H1 (cell line): ENCODE data around the gene TGM6. TPM values are rescaled to one million over a fixed set of nuclear protein-coding genes. Genes with fewer than 3 reads are reported as not detected.

Source experiments
- CTCF ChIA-PET: fragments of 300-600 bp; sonication (Branson Sonifier 250); formaldehyde crosslinking; loops from one replicate; lab custom pipeline; 2021; ENCODE audit not compliant: partially characterized antibody; lab: Charles Lee
- POLR2A ChIA-PET: fragments of 300-600 bp; sonication (Branson Sonifier 250); formaldehyde crosslinking; loops from one replicate; lab custom pipeline; 2021; ENCODE audit warnings: inconsistent platforms; ENCODE audit not compliant: partially characterized antibody; lab: Charles Lee
- DNase-seq, 2 experiments: peaks; one replicate each; pipeline versions ENCODE4 v3.0.0 to v3.0.0-alpha.2; 2010 to 2022; ENCODE audit warnings: low spot score in 2 of 2, low read depth in 1 of 2, mixed read lengths in 1 of 2
- FAIRE-seq: peaks from 2 replicates; lab custom pipeline; 2011; peaks lifted over from hg19 to GRCh38; lab: Jason Lieb, UNC
- H2AFZ ChIP-seq: 2 replicates; pipeline ENCODE4 v1.8.1; 2012; ENCODE audit warnings: low read length, inconsistent platforms
- H2AK5ac ChIP-seq: 2 replicates; pipeline ENCODE4 v1.6.1; 2013; ENCODE audit warnings: low read depth, low read length
- H2BK120ac ChIP-seq: replicated peaks from 2 replicates; pipeline ENCODE3; 2013; ENCODE audit warnings: low read depth, low read length, inconsistent platforms
- H2BK12ac ChIP-seq: 2 replicates; pipeline ENCODE4 v1.6.1; 2013; ENCODE audit warnings: low read depth, low read length
- H2BK15ac ChIP-seq: 2 replicates; pipeline ENCODE4 v1.6.1; 2013; ENCODE audit warnings: low read length
- H2BK20ac ChIP-seq: 2 replicates; pipeline ENCODE4 v1.6.1; 2013; ENCODE audit warnings: low read length
- H2BK5ac ChIP-seq: 2 replicates; pipeline ENCODE4 v1.6.1; 2013; ENCODE audit warnings: low read depth, low read length
- H3K14ac ChIP-seq: 2 replicates; pipeline ENCODE4 v1.6.1; 2013; ENCODE audit warnings: inconsistent platforms; ENCODE audit not compliant: insufficient read length
- H3K18ac ChIP-seq: 2 replicates; pipeline ENCODE4 v1.6.1; 2013; ENCODE audit warnings: low read length; ENCODE audit errors: extremely low read depth
- H3K23ac ChIP-seq: 2 replicates; pipeline ENCODE4 v1.6.1; 2013; ENCODE audit warnings: inconsistent platforms; ENCODE audit not compliant: insufficient read length
- H3K23me2 ChIP-seq: 2 replicates; pipeline ENCODE4 v1.6.1; 2013; ENCODE audit warnings: low read depth, low read length
- H3K27ac ChIP-seq: 2 replicates; pipeline ENCODE4 v1.6.1; 2011; ENCODE audit warnings: low read depth, low read length, inconsistent platforms
- H3K27me3 ChIP-seq, 4 experiments: replicated peaks in 1 of 4; 1 replicate in 1 of 4; 2 replicates in 3 of 4; pipeline versions ENCODE4 v1.6.1 to v1.8.1; 2011 to 2013; ENCODE audit warnings: low read length in 3 of 4, mild to moderate bottlenecking in 3 of 4, inconsistent platforms in 2 of 4, mixed read lengths in 2 of 4, moderate library complexity in 1 of 4; ENCODE audit not compliant: control insufficient read depth in 3 of 4, insufficient read depth in 3 of 4; ENCODE audit errors: extremely low read depth in 1 of 4
- H3K36me3 ChIP-seq, 4 experiments: 2 replicates each; pipeline versions ENCODE4 v1.6.1 to v1.8.1; 2011 to 2013; ENCODE audit warnings: mild to moderate bottlenecking in 4 of 4, low read length in 3 of 4, moderate library complexity in 2 of 4, control low read depth in 1 of 4, inconsistent platforms in 1 of 4; ENCODE audit not compliant: insufficient read depth in 4 of 4, control insufficient read depth in 2 of 4
- H3K4ac ChIP-seq: replicated peaks from 2 replicates; pipeline ENCODE3; 2013; ENCODE audit warnings: low read length, low read depth, mixed read lengths, inconsistent platforms; ENCODE audit not compliant: insufficient read length
- H3K4me1 ChIP-seq, 4 experiments: replicated peaks in 1 of 4; 1 replicate in 1 of 4; 2 replicates in 3 of 4; pipeline versions ENCODE4 v1.6.1 to v1.8.1; 2011 to 2013; ENCODE audit warnings: low read length in 3 of 4, inconsistent platforms in 2 of 4, mixed read lengths in 1 of 4; ENCODE audit not compliant: insufficient read depth in 4 of 4, control insufficient read depth in 3 of 4
- H3K4me2 ChIP-seq, 2 experiments: 2 replicates each; pipeline versions ENCODE4 v1.6.1 to v1.8.1; 2011 to 2013; ENCODE audit warnings: low read depth in 2 of 2, low read length in 2 of 2, control low read depth in 1 of 2, inconsistent platforms in 1 of 2, mild to moderate bottlenecking in 1 of 2; ENCODE audit not compliant: insufficient read depth in 1 of 2
- H3K4me3 ChIP-seq, 4 experiments: fragments of 200-600, 300-600 bp in 1 of 4; sonication (generic), shearing (Covaris generic), sonication (Bioruptor Twin) in 1 of 4; 2 replicates each; pipeline versions ENCODE4 v1.5.1 to v1.8.1; 2011 to 2016; ENCODE audit warnings: low read length in 4 of 4, low read depth in 3 of 4, control low read depth in 2 of 4, inconsistent platforms in 2 of 4, mild to moderate bottlenecking in 2 of 4, mixed read lengths in 1 of 4, moderate library complexity in 1 of 4; ENCODE audit not compliant: insufficient read depth in 2 of 4; ENCODE audit errors: extremely low read depth in 1 of 4
- H3K56ac ChIP-seq: replicated peaks from 2 replicates; pipeline ENCODE3; 2013; ENCODE audit warnings: low read depth, mild to moderate bottlenecking, mixed read lengths, low read length, inconsistent platforms; ENCODE audit not compliant: insufficient read length
- H3K79me1 ChIP-seq: 2 replicates; pipeline ENCODE4 v1.6.1; 2013; ENCODE audit warnings: low read depth, low read length, control low read depth
- H3K79me2 ChIP-seq, 2 experiments: 2 replicates each; pipeline versions ENCODE4 v1.6.1 to v1.8.1; 2012 to 2013; ENCODE audit warnings: low read length in 2 of 2, mild to moderate bottlenecking in 2 of 2, inconsistent platforms in 1 of 2; ENCODE audit not compliant: insufficient read depth in 2 of 2, control insufficient read depth in 1 of 2
- H3K9ac ChIP-seq, 4 experiments: replicated peaks in 1 of 4; 1 replicate in 1 of 4; 2 replicates in 3 of 4; pipeline versions ENCODE4 v1.6.1 to v1.8.1; 2011 to 2013; ENCODE audit warnings: low read depth in 3 of 4, low read length in 3 of 4, control low read depth in 2 of 4, mild to moderate bottlenecking in 2 of 4, moderate library complexity in 2 of 4, inconsistent platforms in 1 of 4; ENCODE audit errors: extremely low read depth in 1 of 4
- H3K9me3 ChIP-seq, 2 experiments: 2 replicates each; pipeline versions ENCODE4 v1.6.1 to v1.8.1; 2012 to 2013; ENCODE audit warnings: mild to moderate bottlenecking in 2 of 2, moderate library complexity in 2 of 2, control low read depth in 1 of 2, inconsistent platforms in 1 of 2, low read depth in 1 of 2, low read length in 1 of 2, mixed read lengths in 1 of 2; ENCODE audit not compliant: insufficient read depth in 2 of 2
- H4K20me1 ChIP-seq, 2 experiments: replicated peaks in 1 of 2; 2 replicates each; pipeline versions ENCODE3 to v1.8.1; 2011 to 2013; ENCODE audit warnings: inconsistent platforms in 2 of 2, low read length in 2 of 2, mild to moderate bottlenecking in 1 of 2; ENCODE audit not compliant: insufficient read depth in 2 of 2, control insufficient read depth in 1 of 2
- H4K5ac ChIP-seq: 2 replicates; pipeline ENCODE4 v1.6.1; 2013; ENCODE audit warnings: low read length, low read depth, mixed read lengths, inconsistent platforms; ENCODE audit not compliant: insufficient read length
- H4K8ac ChIP-seq: 2 replicates; pipeline ENCODE4 v1.8.0; 2013; ENCODE audit warnings: mild to moderate bottlenecking, moderate library complexity, low read length, inconsistent platforms; ENCODE audit not compliant: insufficient read depth; ENCODE audit errors: extremely low read depth
- H4K91ac ChIP-seq: replicated peaks from 2 replicates; pipeline ENCODE3; 2013; ENCODE audit warnings: low read length, mixed read lengths, inconsistent platforms; ENCODE audit not compliant: insufficient read length
- ATF3 ChIP-seq: IDR thresholded peaks from 2 replicates; pipeline ENCODE4 v1.6.1; 2011; ENCODE audit warnings: low read depth, mild to moderate bottlenecking, low read length; ENCODE audit not compliant: insufficient read depth
- RNF2 ChIP-seq: fragments of 200-900, 300-1000 bp; sonication (generic); IDR thresholded peaks from 2 replicates; pipeline ENCODE4 v1.7.1; 2016; ENCODE audit warnings: borderline replicate concordance, low read depth, mild to moderate bottlenecking, antibody characterized with exemption, low read length; ENCODE audit not compliant: poor library complexity, severe bottlenecking; ENCODE audit errors: missing control alignments
- SP4 ChIP-seq: IDR thresholded peaks from 2 replicates; pipeline ENCODE4 v1.6.1; 2012; ENCODE audit warnings: low read length, inconsistent platforms
- WGBS, 2 experiments: shearing (Covaris generic) in 1 of 2; methylation state at CpG; one replicate each; pipeline versions ENCODE4 v1.1.6 to v1.1.7; 2013 to 2015; ENCODE audit warnings: low lambda C conversion rate in 2 of 2, mixed read lengths in 2 of 2, inconsistent platforms in 1 of 2, low coverage in 1 of 2, missing lambda C conversion rate in 1 of 2; ENCODE audit not compliant: insufficient replicate concordance in 2 of 2, insufficient coverage in 1 of 2, insufficient read length in 1 of 2; ENCODE audit errors: extremely low coverage in 1 of 2, missing lambda C conversion rate in 1 of 2; 5-methylcytosine and 5-hydroxymethylcytosine counted together
- polyA plus RNA-seq, 7 experiments: library from polyadenylated mRNA; depleted of rRNA in 3 of 7; stranded (reverse) in 5 of 7; unstranded in 2 of 7; fragments of >200 nt in 5 of 7; fragments of 200-250 nt in 2 of 7; gene quantifications; 1 replicate in 5 of 7; 2 replicates in 1 of 7; 4 replicates in 1 of 7; pipeline versions ENCODE4 v1.2.1 to v1.2.3, GENCODE V29; 2011 to 2013; ENCODE audit warnings: missing spikeins in 2 of 7, mixed read lengths in 2 of 7
- total RNA-seq: library from RNA; stranded (reverse); fragmentation: NEBNext Ultra II Directional; extraction: Animal tissue kit (Norgen Biotek cat#: 25700); gene quantifications from 2 replicates; pipeline ENCODE4 v1.2.1, GENCODE V29; 2021

TGM6 gene
- total and polyA plus RNA-seq, 2 of the 8 experiments (the other 6 are each of a cell fraction or from before 2014, with no cell fraction given): 0.03 TPM; not detected in 1

GRCh38 chr20:2390951-2391675 is 10.4 kb downstream of the TGM6 start:
- H2BK15ac ChIP-seq: no peak overlapping the region
- FAIRE-seq: no peak
- peaks cover 4 to 5% of the 10 kb centered on the region in 2 experiments; a peak in 1 of 4 replicates for H3K9me3 ChIP-seq
- no peak overlapping the region for H2AK5ac ChIP-seq
- no peak overlapping the region for H3K27ac ChIP-seq
- H3K79me2 ChIP-seq: no peaks in the 10 kb centered on the region
- no peak for DNase-seq
- CTCF ChIA-PET: interaction anchor here (0.6 to 18.3 kb wide), 6 partner anchors 7 to 507 kb away, joined by 3 to 210 read pairs (median 4); partner anchors contain the start of gene TGM6
- H2BK12ac ChIP-seq: no peak overlapping the region
- H3K9ac ChIP-seq: no peak overlapping the region
- no peak overlapping the region for H2BK5ac ChIP-seq
- H3K23ac ChIP-seq: no peak overlapping the region
- WGBS, 2 experiments: 76% methylated on average over 7 of the region's 7 CpGs; no CpG with 5 or more reads in 1 of the 2 experiments
- H2BK20ac ChIP-seq: no peak overlapping the region
- TF ChIP-seq ATF3: no peak
- TF ChIP-seq RNF2: no peak
- TF ChIP-seq SP4: no peak
- H3K79me1 ChIP-seq: no peaks in the 10 kb centered on the region
- no peak overlapping the region for H3K56ac ChIP-seq
- no peaks in the 10 kb centered on the region for H3K4me1 ChIP-seq
- H3K4me3 ChIP-seq: no peak overlapping the region
- no peaks in the 10 kb centered on the region for H3K23me2 ChIP-seq
- H3K4me2 ChIP-seq: no peak overlapping the region
- no peaks in the 10 kb centered on the region for H3K36me3 ChIP-seq
- no peak overlapping the region for H4K8ac ChIP-seq
- no peak overlapping the region for H3K4ac ChIP-seq
- no peak overlapping the region for H3K14ac ChIP-seq
- POLR2A ChIA-PET: interaction anchor here (0.8 kb wide), 1 partner anchor 11 kb away, joined by 3 read pairs; no protein-coding TSS in a partner anchor
- no peak overlapping the region for H4K5ac ChIP-seq
- no peak overlapping the region for H2BK120ac ChIP-seq
- no peak overlapping the region for H2AFZ ChIP-seq
- no peak overlapping the region for H3K18ac ChIP-seq
- H4K91ac ChIP-seq: no peak overlapping the region
- no peaks in the 10 kb centered on the region for H4K20me1 ChIP-seq
- H3K27me3 ChIP-seq: no peaks in the 10 kb centered on the region; a peak in 2 of 7 replicates
